ENCODE measurements around the gene AOPEP.

DNA sequence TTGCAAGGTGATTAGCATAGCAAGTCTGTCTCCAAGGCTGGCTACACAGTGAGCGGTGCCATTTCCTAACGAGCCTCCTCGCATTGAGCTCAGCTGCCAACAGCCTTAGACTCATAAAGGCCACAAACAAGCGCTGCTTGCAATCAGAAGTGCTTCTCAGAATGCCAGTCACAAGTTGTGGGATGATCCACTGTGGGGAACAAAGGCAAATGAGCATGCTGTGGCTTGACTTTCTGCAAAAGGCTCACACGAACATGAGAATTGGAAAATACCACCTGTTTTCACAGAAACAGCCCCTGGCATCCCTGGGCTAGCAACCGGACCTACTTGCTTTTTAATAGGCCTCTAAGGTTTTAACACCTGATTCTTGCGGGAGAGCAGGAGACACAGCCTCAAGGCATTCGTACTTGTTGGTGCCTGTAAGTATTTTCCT, 375.5 kb downstream of the AOPEP start:
- TF ChIP-seq, protein P1, sequence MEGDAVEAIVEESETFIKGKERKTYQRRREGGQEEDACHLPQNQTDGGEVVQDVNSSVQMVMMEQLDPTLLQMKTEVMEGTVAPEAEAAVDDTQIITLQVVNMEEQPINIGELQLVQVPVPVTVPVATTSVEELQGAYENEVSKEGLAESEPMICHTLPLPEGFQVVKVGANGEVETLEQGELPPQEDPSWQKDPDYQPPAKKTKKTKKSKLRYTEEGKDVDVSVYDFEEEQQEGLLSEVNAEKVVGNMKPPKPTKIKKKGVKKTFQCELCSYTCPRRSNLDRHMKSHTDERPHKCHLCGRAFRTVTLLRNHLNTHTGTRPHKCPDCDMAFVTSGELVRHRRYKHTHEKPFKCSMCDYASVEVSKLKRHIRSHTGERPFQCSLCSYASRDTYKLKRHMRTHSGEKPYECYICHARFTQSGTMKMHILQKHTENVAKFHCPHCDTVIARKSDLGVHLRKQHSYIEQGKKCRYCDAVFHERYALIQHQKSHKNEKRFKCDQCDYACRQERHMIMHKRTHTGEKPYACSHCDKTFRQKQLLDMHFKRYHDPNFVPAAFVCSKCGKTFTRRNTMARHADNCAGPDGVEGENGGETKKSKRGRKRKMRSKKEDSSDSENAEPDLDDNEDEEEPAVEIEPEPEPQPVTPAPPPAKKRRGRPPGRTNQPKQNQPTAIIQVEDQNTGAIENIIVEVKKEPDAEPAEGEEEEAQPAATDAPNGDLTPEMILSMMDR (IDR thresholded peaks at IDR 0.05) = no peak
- TF ChIP-seq POLR2A (IDR thresholded peaks at IDR 0.05) = no peak

All from heart left ventricle (tissue), 13 donors.